DOHH2 (cell line): Measurements from ENCODE around the gene ZNF184.
"Not testable (repeated sequence)": the region's sequence is repeated elsewhere in the genome, so short reads cannot be mapped to it uniquely, and the experiment has no call there.

ENCODE experiments used
- H3F3A ChIP-seq: fragments of 200-600 bp; sonication (generic), shearing (Covaris generic); 2 replicates; pipeline ENCODE4 v1.6.0; 2016; ENCODE audit warnings: antibody characterized with exemption, mild to moderate bottlenecking; ENCODE audit not compliant: control insufficient read depth, insufficient read depth
- H3K27ac ChIP-seq: fragments of 200-600 bp; sonication (generic); 2 replicates; pipeline ENCODE4 v1.5.1; 2014; ENCODE audit warnings: low read depth, mild to moderate bottlenecking, low read length, moderate library complexity
- H3K27me3 ChIP-seq: fragments of 200-600 bp; sonication (generic); 2 replicates; pipeline ENCODE4 v1.6.1; 2014; ENCODE audit warnings: mild to moderate bottlenecking, low read length, mixed read lengths; ENCODE audit not compliant: control insufficient read depth
- H3K36me3 ChIP-seq: fragments of 200-600 bp; sonication (generic); 2 replicates; pipeline ENCODE4 v1.6.1; 2014; ENCODE audit warnings: mild to moderate bottlenecking, low read length, moderate library complexity, mixed read lengths; ENCODE audit not compliant: control insufficient read depth
- H3K4me1 ChIP-seq: fragments of 200-600 bp; sonication (generic); 2 replicates; pipeline ENCODE4 v1.6.1; 2014; ENCODE audit warnings: mild to moderate bottlenecking, low read length, mixed read lengths; ENCODE audit not compliant: control insufficient read depth
- H3K4me2 ChIP-seq: fragments of 200-600 bp; sonication (generic); 2 replicates; pipeline ENCODE4 v1.6.0; 2014; ENCODE audit warnings: mild to moderate bottlenecking, low read length, moderate library complexity
- H3K4me3 ChIP-seq: fragments of 200-600 bp; sonication (generic); 2 replicates; pipeline ENCODE4 v1.5.1; 2014; ENCODE audit warnings: mild to moderate bottlenecking, low read length, mixed read lengths
- H3K79me2 ChIP-seq: fragments of 200-600 bp; sonication (generic); 2 replicates; pipeline ENCODE4 v1.6.1; 2014; ENCODE audit warnings: mild to moderate bottlenecking, low read length, mixed read lengths; ENCODE audit not compliant: control insufficient read depth
- H3K9me2 ChIP-seq: fragments of 200-600 bp; sonication (generic); replicated peaks from 2 replicates; pipeline ENCODE4 v1.6.1; 2014; ENCODE audit warnings: mild to moderate bottlenecking, low read length, mixed read lengths; ENCODE audit not compliant: control insufficient read depth
- H3K9me3 ChIP-seq: fragments of 200-600 bp; sonication (generic); 2 replicates; pipeline ENCODE4 v1.6.1; 2014; ENCODE audit warnings: antibody characterized with exemption, low read length, mixed read lengths; ENCODE audit not compliant: control insufficient read depth, insufficient read depth
- H4K20me1 ChIP-seq: fragments of 200-600 bp; sonication (generic); 2 replicates; pipeline ENCODE4 v1.6.0; 2014; ENCODE audit warnings: low read depth, mild to moderate bottlenecking, antibody characterized with exemption, low read length, moderate library complexity; ENCODE audit not compliant: control insufficient read depth, insufficient read depth
- EZH2phosphoT487 ChIP-seq: fragments of 200-600 bp; sonication (generic); IDR thresholded peaks from 2 replicates; pipeline ENCODE4 v1.6.1; 2017; ENCODE audit warnings: borderline replicate concordance, mild to moderate bottlenecking, antibody characterized with exemption, low read length, moderate library complexity, mixed read lengths
- TF ChIP-seq, protein P1 (sequence below): fragments of 200-600 bp; sonication (generic); IDR thresholded peaks from one replicate; pipeline ENCODE4 v1.5.1; 2014; ENCODE audit warnings: antibody characterized with exemption, mild to moderate bottlenecking, low read depth, low read length; ENCODE audit not compliant: poor library complexity, severe bottlenecking

Gene ZNF184

GRCh38 chr6:27428966-27429365 is 43.9 kb downstream of the ZNF184 start:
- Histone ChIP-seq H3K27me3 (no peaks in the 10 kb centered on the region), H3K4me2 (no peak overlapping the region), H3K79me2 (no peaks in the 10 kb centered on the region), H3K9me2 (no peaks in the 10 kb centered on the region), H3K27ac (no peak overlapping the region), H3K9me3 (no peaks in the 10 kb centered on the region), H3F3A (no peaks in the 10 kb centered on the region), H4K20me1 (no peaks in the 10 kb centered on the region), H3K4me1 (no peaks in the 10 kb centered on the region), H3K36me3 (no peaks in the 10 kb centered on the region), H3K4me3 (no peak overlapping the region)
- TF ChIP-seq, protein P1, sequence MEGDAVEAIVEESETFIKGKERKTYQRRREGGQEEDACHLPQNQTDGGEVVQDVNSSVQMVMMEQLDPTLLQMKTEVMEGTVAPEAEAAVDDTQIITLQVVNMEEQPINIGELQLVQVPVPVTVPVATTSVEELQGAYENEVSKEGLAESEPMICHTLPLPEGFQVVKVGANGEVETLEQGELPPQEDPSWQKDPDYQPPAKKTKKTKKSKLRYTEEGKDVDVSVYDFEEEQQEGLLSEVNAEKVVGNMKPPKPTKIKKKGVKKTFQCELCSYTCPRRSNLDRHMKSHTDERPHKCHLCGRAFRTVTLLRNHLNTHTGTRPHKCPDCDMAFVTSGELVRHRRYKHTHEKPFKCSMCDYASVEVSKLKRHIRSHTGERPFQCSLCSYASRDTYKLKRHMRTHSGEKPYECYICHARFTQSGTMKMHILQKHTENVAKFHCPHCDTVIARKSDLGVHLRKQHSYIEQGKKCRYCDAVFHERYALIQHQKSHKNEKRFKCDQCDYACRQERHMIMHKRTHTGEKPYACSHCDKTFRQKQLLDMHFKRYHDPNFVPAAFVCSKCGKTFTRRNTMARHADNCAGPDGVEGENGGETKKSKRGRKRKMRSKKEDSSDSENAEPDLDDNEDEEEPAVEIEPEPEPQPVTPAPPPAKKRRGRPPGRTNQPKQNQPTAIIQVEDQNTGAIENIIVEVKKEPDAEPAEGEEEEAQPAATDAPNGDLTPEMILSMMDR = no peak
- TF ChIP-seq EZH2phosphoT487 = no peak

GRCh38 chr6:27428502-27428901 is 44.4 kb downstream of the ZNF184 start:
- Histone ChIP-seq H3K9me2 (no peaks in the 10 kb centered on the region), H4K20me1 (no peaks in the 10 kb centered on the region), H3K4me2 (no peak overlapping the region), H3K27me3 (no peaks in the 10 kb centered on the region), H3K4me1 (no peaks in the 10 kb centered on the region), H3F3A (no peaks in the 10 kb centered on the region), H3K27ac (no peak overlapping the region), H3K79me2 (no peaks in the 10 kb centered on the region), H3K9me3 (no peaks in the 10 kb centered on the region), H3K36me3 (no peaks in the 10 kb centered on the region), H3K4me3 (no peak overlapping the region)
- no peak for TF ChIP-seq EZH2phosphoT487
- TF ChIP-seq, protein P1 = no peak

- no peaks in the 10 kb centered on the region for H3F3A ChIP-seq
- H3K9me2 ChIP-seq = no peaks in the 10 kb centered on the region
- H3K27ac ChIP-seq = no peak overlapping the region
- no peaks in the 10 kb centered on the region for H3K4me1 ChIP-seq
- no peak overlapping the region for H3K4me2 ChIP-seq
- peaks cover 5% of the 10 kb centered on the region; the same call in 1 of the 2 replicates for H3K9me3 ChIP-seq
- no peak overlapping the region for H3K4me3 ChIP-seq
- H3K36me3 ChIP-seq = no peaks in the 10 kb centered on the region
- H3K27me3 ChIP-seq = no peaks in the 10 kb centered on the region
- H3K79me2 ChIP-seq = no peaks in the 10 kb centered on the region
- no peaks in the 10 kb centered on the region for H4K20me1 ChIP-seq
- no peak for TF ChIP-seq EZH2phosphoT487
- TF ChIP-seq, protein P1 = no peak
Observed at GRCh38 chr6:27426045-27426620, 46.8 kb downstream of the ZNF184 start.

- H3K4me1 ChIP-seq, H3K36me3 ChIP-seq, H4K20me1 ChIP-seq, H3K4me2 ChIP-seq, H3K27ac ChIP-seq, H3K4me3 ChIP-seq, H3F3A ChIP-seq, H3K27me3 ChIP-seq, H3K79me2 ChIP-seq, H3K9me3 ChIP-seq, H3K9me2 ChIP-seq: not testable (repeated sequence)
Observed at GRCh38 chr6:27424851-27425250, 48.1 kb downstream of the ZNF184 start.
